ENCODE results near the gene TRPV4.

TRPV4 gene

GRCh38 chr12:109775172-109775881 lies 57.9 kb downstream of the TRPV4 start:
- DNase-seq, result no peak

- DNase-seq, result no peak
Measured at GRCh38 chr12:109773384-109774011, 59.7 kb downstream of the TRPV4 start.

GRCh38 chr12:109772622-109773321 lies 60.4 kb downstream of the TRPV4 start:
- DNase-seq, result no peak

- no peak for DNase-seq
Measured at GRCh38 chr12:109771746-109772621, 61.2 kb downstream of the TRPV4 start.

- DNase-seq, result no peak
Measured at GRCh38 chr12:109770861-109771670, 62.1 kb downstream of the TRPV4 start.

- DNase-seq, result no peak
Measured at GRCh38 chr12:109770104-109770860, 62.9 kb downstream of the TRPV4 start.

- DNase-seq, result no peak
Measured at GRCh38 chr12:109768901-109769670, 64.1 kb downstream of the TRPV4 start.

GRCh38 chr12:109767991-109768900 lies 65.0 kb downstream of the TRPV4 start:
- DNase-seq, result no peak

- DNase-seq, result no peak
Measured at GRCh38 chr12:109767456-109767855, 65.7 kb downstream of the TRPV4 start.

GRCh38 chr12:109766251-109766778 lies 66.9 kb downstream of the TRPV4 start:
- no peak for DNase-seq

- no peak for DNase-seq
Measured at GRCh38 chr12:109765446-109765810, 67.8 kb downstream of the TRPV4 start.

GRCh38 chr12:109764776-109765445 lies 68.3 kb downstream of the TRPV4 start:
- no peak for DNase-seq

- no peak for DNase-seq
Measured at GRCh38 chr12:109764123-109764522, 69.1 kb downstream of the TRPV4 start.

GRCh38 chr12:109763201-109763841 lies 69.9 kb downstream of the TRPV4 start:
- no peak for DNase-seq

GRCh38 chr12:109762673-109763191 lies 70.5 kb downstream of the TRPV4 start:
- DNase-seq, result no peak

- DNase-seq, result no peak
Measured at GRCh38 chr12:109762071-109762672, 71.0 kb downstream of the TRPV4 start.
